ENCODE results near the gene RAB2B. TPM values are rescaled to one million over a fixed set of nuclear protein-coding genes. Genes with fewer than 3 reads are reported as not detected.

The RAB2B gene
- total and polyA plus RNA-seq, 2 experiments from 2014 or later = 17.8 to 29.7 TPM

GRCh38 chr14:21475767-21476522 is 814 bp downstream of the RAB2B start:
- peaks cover 10% of the 10 kb centered on the region for H3K4me1 ChIP-seq (ENCODE audit: low read depth)
- no peak for DNase-seq (ENCODE audit: low read depth in 1 of 2, low spot score in 1 of 2)
- H3K9me3 ChIP-seq (ENCODE audit: low read depth) = no peaks in the 10 kb centered on the region
- H3K4me3 ChIP-seq = peak overlapping the region; percentile 94
- H3K27me3 ChIP-seq = no peaks in the 10 kb centered on the region
- H3K27ac ChIP-seq = peak overlapping the region; percentile 77
- H3K36me3 ChIP-seq = peaks cover 10% of the 10 kb centered on the region
- no peak for TF ChIP-seq CTCF (IDR thresholded peaks at IDR 0.05; ENCODE audit: low read depth, low read length)

- no peaks in the 10 kb centered on the region for H3K9me3 ChIP-seq (ENCODE audit: low read depth)
- H3K36me3 ChIP-seq = peaks cover 34% of the 10 kb centered on the region
- H3K4me3 ChIP-seq = no peak overlapping the region
- peak in 1 of 2 donors; percentile 91 for DNase-seq (ENCODE audit: low read depth in 1 of 2, low spot score in 1 of 2)
- H3K27me3 ChIP-seq = no peaks in the 10 kb centered on the region
- TF ChIP-seq CTCF (IDR thresholded peaks at IDR 0.05; ENCODE audit: low read depth, low read length) = no peak
- no peaks in the 10 kb centered on the region for H3K4me1 ChIP-seq (ENCODE audit: low read depth)
- no peak overlapping the region for H3K27ac ChIP-seq
Observed at GRCh38 chr14:21467616-21468015, 9.1 kb downstream of the RAB2B start.

GRCh38 chr14:21455912-21456667 is 20.7 kb downstream of the RAB2B start, which contains the start of gene CHD8:
TSS of gene CHD8 (minus strand) at chr14:21456123. CDS start at chr14:21431643, 24,480 bp downstream.
- Histone ChIP-seq H3K36me3 (peaks cover 7% of the 10 kb centered on the region), H3K27me3 (no peaks in the 10 kb centered on the region), H3K27ac (peak within 1 kb of the TSS; percentile 97), H3K4me1 (ENCODE audit: low read depth) (peaks cover 7% of the 10 kb centered on the region), H3K9me3 (ENCODE audit: low read depth) (no peaks in the 10 kb centered on the region), H3K4me3 (peak within 1 kb of the TSS; percentile 83)
- TF ChIP-seq CTCF (IDR thresholded peaks at IDR 0.05; ENCODE audit: low read depth, low read length) = peak; percentile 60
- DNase-seq (ENCODE audit: low read depth in 1 of 2, low spot score in 1 of 2) = peak; percentile 100

- TF ChIP-seq CTCF (IDR thresholded peaks at IDR 0.05; ENCODE audit: low read depth, low read length) = no peak
- peaks cover 3% of the 10 kb centered on the region for H3K36me3 ChIP-seq
- H3K4me3 ChIP-seq = peak overlapping the region; percentile 83
- peak overlapping the region; percentile 87 for H3K27ac ChIP-seq
- H3K9me3 ChIP-seq (ENCODE audit: low read depth) = no peaks in the 10 kb centered on the region
- peak in 1 of 2 donors; percentile 34 for DNase-seq (ENCODE audit: low read depth in 1 of 2, low spot score in 1 of 2)
- peaks cover 7% of the 10 kb centered on the region for H3K4me1 ChIP-seq (ENCODE audit: low read depth)
- no peaks in the 10 kb centered on the region for H3K27me3 ChIP-seq
Observed at GRCh38 chr14:21455592-21455911, 21.2 kb downstream of the RAB2B start.

GRCh38 chr14:21454843-21455544 is 21.8 kb downstream of the RAB2B start:
- TF ChIP-seq CTCF (IDR thresholded peaks at IDR 0.05; ENCODE audit: low read depth, low read length) = no peak
- H3K4me3 ChIP-seq = peak overlapping the region; percentile 83
- peak overlapping the region; percentile 87 for H3K27ac ChIP-seq
- no peak for DNase-seq (ENCODE audit: low read depth in 1 of 2, low spot score in 1 of 2)
- H3K27me3 ChIP-seq = no peaks in the 10 kb centered on the region
- no peaks in the 10 kb centered on the region for H3K9me3 ChIP-seq (ENCODE audit: low read depth)
- H3K36me3 ChIP-seq = peaks cover 3% of the 10 kb centered on the region
- peaks cover 7% of the 10 kb centered on the region for H3K4me1 ChIP-seq (ENCODE audit: low read depth)
